DMS79 treated with DMSO at 0.1 percent for 48 hours (cell line): ENCODE data around the gene HOGA1.
"Not testable (repeated sequence)": the region's sequence is repeated elsewhere in the genome, so short reads cannot be mapped to it uniquely, and the experiment has no call there.

Experiments used
- DNase-seq: peaks from one replicate; lab custom pipeline; 2025; lab: John Stamatoyannopoulos, UW

HOGA1 gene

DNA sequence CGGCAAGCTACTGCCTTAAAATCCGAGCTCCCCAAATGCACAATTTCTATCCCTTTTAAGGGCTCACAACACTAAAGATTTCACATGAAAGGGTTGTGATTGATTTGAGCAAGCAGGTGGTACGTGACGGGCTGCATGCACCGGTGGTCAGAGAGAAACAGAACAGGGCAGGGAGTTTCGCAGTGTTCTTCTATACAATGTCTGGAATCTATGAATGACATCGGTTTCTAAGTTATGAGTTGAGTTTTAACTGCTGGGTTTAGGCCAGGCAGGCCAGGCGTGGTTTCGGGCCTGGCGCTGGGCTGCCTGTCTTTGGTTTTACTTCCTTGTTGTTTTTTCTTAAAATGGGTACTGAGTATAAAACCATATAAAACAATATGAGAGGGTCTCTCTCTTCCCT lies 28.6 kb upstream of the HOGA1 start:
- not testable (repeated sequence) for DNase-seq

DNA sequence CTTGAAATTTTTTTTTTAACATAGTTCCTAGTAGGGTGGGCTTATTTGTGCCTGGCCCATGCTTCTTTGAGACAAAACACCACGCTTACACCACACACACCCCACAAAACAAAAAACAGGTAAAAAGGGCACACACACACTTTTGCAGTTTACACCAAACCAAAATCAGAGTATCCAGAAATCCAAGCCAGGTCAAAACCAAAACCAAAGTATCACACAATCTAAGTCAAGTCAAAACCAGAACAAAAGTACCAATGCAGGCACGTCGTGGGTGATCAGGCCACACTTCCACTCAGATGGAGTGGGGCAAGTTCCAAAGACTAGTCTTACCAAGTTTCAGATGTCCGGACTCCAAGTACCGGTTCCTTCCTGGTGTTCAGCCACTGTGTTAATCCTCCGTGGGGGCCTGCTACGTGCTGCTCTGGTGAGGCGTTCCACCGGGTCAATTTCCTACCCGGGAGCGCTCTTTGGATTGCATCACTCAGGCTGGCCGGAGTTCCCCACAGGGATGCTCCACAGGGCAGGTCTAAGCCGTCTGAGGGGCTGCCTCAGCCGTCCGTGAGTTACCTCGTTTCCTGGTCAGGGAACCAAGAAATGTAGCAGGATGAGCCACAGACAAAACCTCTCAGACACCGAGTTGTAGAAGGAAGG lies 23.3 kb upstream of the HOGA1 start:
- DNase-seq, result not testable (repeated sequence)

- DNase-seq, result not testable (repeated sequence)
Measured at GRCh38 chr10:97561386-97562077, 22.7 kb upstream of the HOGA1 start.

DNA sequence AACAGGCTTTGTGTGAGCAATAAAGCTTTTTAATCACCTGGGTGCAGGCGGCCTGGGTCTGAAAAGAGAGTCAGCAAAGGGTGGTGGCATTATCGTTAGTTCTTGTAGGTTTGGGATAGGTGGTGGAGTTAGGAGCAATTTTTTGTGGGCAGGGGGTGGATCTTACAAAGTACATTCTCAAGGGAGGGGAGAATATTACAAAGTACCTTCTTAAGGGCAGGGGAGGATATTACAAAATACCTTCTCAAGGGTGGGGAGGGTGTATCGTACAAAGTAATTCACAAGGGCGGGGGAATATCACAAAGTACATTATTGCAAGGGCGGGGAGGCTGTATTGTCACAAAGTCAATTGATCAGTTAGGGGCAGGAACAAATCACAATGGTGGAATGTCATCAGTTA lies 21.9 kb upstream of the HOGA1 start:
- DNase-seq, result not testable (repeated sequence)

GRCh38 chr10:97563337-97563736 lies 20.9 kb upstream of the HOGA1 start:
- DNase-seq, result no peak

GRCh38 chr10:97564776-97565175 lies 19.4 kb upstream of the HOGA1 start:
- no peak for DNase-seq

DNA sequence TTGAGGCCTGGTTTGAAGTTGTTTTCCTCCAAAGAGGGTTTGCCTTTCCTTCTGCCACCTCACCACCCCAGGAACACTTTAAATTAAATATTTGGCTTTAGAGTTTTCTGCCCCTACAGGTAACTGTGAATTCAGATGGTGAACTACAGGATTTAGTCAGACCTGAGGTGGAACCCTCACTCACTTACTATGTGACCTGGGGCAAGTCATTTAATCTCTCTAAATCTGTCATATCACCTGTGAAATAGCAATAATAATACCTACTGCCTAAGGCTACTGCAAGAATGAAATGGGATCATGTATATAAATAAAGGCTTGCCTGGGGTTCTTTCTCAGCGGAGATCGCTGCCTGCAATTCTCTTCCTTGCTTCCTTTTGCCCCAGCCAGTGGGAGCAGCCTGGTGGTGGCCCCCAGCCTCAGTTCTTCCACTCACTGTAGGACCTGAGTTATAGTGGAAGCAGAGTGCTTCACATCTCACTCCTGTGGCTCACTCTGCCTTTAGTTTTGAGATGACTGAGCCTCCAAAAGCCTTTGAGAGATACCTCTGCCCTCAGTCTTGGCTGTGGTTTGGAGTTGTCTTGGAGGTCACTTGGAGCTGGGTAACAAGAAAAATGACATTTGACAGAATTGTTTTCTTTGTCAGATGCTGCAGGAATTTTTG lies 17.7 kb upstream of the HOGA1 start:
- no peak for DNase-seq

GRCh38 chr10:97567891-97568290 lies 16.3 kb upstream of the HOGA1 start:
- DNase-seq, result no peak

GRCh38 chr10:97570146-97570788 lies 13.9 kb upstream of the HOGA1 start:
- DNase-seq, result no peak

DNA sequence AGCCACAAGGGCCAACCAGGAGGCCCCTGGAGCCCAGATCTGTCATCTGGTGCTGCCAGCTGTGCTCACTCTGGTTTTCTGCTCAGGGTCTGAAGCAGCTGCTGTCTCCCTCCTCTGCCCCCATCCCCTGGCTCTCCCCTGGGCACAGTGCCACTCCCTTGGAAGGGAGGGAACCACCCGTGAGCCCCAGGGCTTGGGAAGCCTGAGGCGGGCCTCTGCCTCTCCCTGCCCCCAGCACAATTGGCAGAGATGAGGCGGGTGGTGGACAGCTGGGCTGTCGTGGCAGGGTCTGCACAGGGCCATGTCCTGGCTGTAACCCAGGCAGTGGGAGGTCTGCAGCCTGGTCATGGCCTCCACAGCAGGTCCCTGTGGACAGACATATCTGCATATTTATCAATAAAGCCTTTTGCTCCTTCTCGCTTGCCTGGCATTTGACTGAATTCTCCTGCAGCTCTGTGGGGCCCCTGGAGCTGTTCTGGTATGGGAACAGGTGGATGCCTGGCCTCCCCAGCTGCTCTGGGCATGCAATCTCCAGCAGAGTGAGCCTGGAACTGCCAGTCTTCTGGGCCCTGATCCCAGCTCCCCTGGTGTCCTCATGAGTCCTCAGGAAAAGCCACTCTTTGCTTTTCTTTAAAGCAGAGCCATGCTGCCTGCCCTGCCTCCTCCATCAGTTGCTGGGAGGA lies 13.3 kb upstream of the HOGA1 start:
- no peak for DNase-seq

- DNase-seq, result no peak
Measured at GRCh38 chr10:97571622-97572021, 12.6 kb upstream of the HOGA1 start.

DNA sequence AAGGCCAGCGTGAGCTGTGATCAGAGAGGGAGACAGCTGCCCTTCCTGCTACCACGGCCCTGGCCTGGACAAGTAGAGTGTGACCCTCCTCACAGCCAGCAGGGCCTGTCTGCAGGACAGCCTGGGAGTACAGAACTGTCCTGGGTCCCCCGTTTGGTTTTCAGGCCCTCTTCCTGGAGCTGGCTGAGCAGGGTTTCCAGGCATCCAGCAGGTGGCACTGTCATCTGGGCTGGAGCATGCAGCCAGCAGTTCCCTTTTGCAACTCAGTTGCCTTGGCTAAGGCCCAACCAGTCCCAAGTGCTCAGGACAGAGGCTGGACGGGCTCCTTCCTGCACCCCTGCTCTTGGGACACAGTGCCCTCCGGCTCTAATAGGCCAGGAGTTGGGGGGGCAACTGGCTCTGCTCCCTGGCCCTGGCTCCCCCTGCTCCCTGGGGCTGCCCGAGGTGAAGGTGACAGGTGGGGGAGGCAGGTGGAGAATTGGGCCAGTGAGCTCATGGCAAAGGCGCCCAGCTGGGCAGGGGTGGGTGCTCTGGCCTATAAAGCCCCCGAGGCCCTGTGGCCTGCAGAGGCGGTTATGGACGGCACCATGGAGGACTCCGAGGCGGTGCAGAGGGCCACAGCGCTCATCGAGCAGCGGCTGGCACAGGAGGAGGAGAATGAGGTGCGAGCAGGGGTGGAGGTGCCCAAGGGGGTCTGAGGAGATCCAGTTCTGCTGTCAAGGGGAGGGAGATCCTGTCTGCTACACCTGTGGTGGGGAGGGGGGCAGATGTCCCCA lies 11.8 kb upstream of the HOGA1 start, which contains the start of gene ANKRD2:
TSS of gene ANKRD2 (plus strand) at position 566 of the 776 bp plus-strand sequence. CDS start at position 576, 10 bp downstream.
- peak; percentile 5 for DNase-seq

DNA sequence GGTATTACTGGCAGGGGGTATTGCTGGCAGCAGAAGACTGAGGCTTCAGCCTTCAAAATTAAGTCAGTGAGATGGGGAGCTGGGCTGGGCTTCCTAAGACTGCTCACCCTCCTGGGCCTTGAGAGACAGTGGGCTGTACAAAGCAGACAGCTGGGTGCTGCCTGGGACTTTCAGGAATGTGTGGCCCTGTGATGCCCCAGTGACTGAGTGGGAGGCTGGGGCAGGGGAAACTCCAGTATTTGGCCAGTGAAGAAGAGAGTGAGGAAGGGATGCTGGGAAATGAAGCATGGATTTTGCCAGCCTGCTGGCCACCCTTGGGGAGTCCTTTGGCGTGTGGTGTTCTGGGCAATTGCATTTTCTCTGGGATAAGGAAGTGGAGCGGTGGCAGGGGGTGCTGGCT lies 11.2 kb upstream of the HOGA1 start:
- no peak for DNase-seq

- DNase-seq, result no peak
Measured at GRCh38 chr10:97573672-97574071, 10.5 kb upstream of the HOGA1 start.

DNA sequence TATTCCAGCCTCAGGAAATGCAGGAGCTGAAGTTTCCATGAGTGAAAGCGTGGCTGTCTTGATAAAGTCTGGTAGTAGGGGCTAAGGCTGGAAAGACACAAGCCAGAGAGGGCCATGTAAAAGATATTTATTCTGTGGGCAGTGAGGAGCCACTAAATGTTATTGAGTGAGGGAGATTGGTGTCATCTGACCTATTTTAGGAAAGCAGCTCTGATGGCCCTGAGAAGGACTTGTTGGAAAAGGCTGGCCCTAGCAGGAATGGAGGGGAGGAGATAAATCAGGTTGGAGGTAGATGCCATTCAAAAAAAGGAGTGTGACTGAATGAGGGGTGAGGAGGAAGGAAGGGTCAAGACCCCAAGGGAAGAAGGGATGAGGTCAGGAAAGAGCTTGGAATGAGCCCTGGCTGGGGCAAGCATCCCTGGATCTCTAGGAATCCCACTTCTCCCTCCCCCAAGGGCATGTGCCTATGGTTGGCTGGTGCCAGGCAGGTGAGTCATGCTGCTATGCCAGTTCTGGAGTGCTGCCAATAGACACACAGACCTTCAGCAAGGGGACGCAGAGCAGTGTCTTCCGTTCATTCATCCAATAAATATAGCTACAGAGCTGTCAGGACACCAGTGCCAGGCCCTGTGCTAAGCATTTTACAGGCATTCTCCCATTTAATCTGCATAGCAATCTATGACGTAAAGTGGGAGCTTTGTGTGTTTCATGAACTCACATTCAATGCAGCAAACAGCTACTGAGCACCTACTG lies 9.6 kb upstream of the HOGA1 start:
- peak; percentile 26 for DNase-seq

DNA sequence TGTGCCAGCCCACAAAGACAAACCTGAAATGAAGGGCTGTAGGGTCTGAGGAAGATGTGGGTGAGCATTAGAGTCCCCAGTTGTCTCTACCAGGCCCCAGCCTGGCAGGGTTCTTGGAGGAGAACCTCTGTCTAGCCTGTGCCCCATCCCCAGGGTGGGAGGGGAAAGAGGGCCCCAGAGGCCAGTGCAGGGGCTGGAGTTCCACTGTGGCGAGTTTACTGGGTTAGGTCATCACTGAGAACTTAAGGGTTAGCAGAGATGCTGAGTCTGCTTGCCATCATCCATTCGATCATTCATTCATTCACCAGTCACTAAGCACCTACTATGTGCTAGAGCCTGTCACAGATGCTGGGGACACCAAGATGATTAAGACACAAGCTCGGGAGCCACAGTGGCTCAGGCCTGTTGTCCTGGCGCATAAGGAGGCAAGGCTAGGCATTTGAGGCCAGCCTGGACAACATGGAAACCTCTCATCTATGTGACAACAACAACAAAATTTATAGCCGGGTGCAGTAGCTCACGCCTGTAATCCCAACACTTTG lies 9.0 kb upstream of the HOGA1 start:
- DNase-seq, result no peak

GRCh38 chr10:97576487-97576886 lies 7.7 kb upstream of the HOGA1 start:
- DNase-seq, result not testable (repeated sequence)

GRCh38 chr10:97577701-97578100 lies 6.5 kb upstream of the HOGA1 start:
- DNase-seq, result no peak

GRCh38 chr10:97578171-97578844 lies 5.9 kb upstream of the HOGA1 start:
- no peak for DNase-seq
